ENCODE measurements around the gene SLC7A5. TPM values are rescaled to one million over a fixed set of nuclear protein-coding genes. Genes with fewer than 3 reads are reported as not detected.

The SLC7A5 gene
- total RNA-seq, 1 donor from 2014 or later, result 41.6 TPM

GRCh38 chr16:87823181-87823929 is 46.0 kb downstream of the SLC7A5 start:
- H3K4me3 Mint-ChIP-seq, result no peak overlapping the region
- no peak for DNase-seq (ENCODE audit: low read depth, low spot score)
- H3K27me3 Mint-ChIP-seq (ENCODE audit: low read depth), result peaks cover 6% of the 10 kb centered on the region
- no peak for TF ChIP-seq CTCF (conservative IDR thresholded peaks at IDR 0.05)
- H3K36me3 Mint-ChIP-seq (ENCODE audit: low read depth), result no peaks in the 10 kb centered on the region
- H3K9me3 Mint-ChIP-seq, result no peaks in the 10 kb centered on the region
- no peak overlapping the region for H3K27ac Mint-ChIP-seq (ENCODE audit: unreplicated experiment)
- H3K4me1 Mint-ChIP-seq, result peaks cover 31% of the 10 kb centered on the region

- Mint-ChIP-seq H3K4me3 (peak overlapping the region; percentile 12), H3K27me3 (ENCODE audit: low read depth) (peaks cover 6% of the 10 kb centered on the region), H3K9me3 (no peaks in the 10 kb centered on the region), H3K4me1 (peaks cover 31% of the 10 kb centered on the region), H3K27ac (ENCODE audit: unreplicated experiment) (peak overlapping the region; percentile 78), H3K36me3 (ENCODE audit: low read depth) (no peaks in the 10 kb centered on the region)
- DNase-seq (ENCODE audit: low read depth, low spot score), result no peak
- TF ChIP-seq CTCF (conservative IDR thresholded peaks at IDR 0.05), result no peak
Measured at GRCh38 chr16:87822108-87822970, 47.0 kb downstream of the SLC7A5 start.

- Mint-ChIP-seq H3K27ac (ENCODE audit: unreplicated experiment) (peak overlapping the region; percentile 75), H3K27me3 (ENCODE audit: low read depth) (peaks cover 6% of the 10 kb centered on the region), H3K4me3 (no peak overlapping the region), H3K36me3 (ENCODE audit: low read depth) (no peaks in the 10 kb centered on the region), H3K4me1 (peaks cover 31% of the 10 kb centered on the region), H3K9me3 (no peaks in the 10 kb centered on the region)
- DNase-seq (ENCODE audit: low read depth, low spot score), result no peak
- TF ChIP-seq CTCF (conservative IDR thresholded peaks at IDR 0.05), result no peak
Measured at GRCh38 chr16:87821376-87822107, 47.8 kb downstream of the SLC7A5 start.

- H3K9me3 Mint-ChIP-seq, result no peaks in the 10 kb centered on the region
- H3K4me1 Mint-ChIP-seq, result peaks cover 31% of the 10 kb centered on the region
- H3K27ac Mint-ChIP-seq (ENCODE audit: unreplicated experiment), result no peak overlapping the region
- DNase-seq (ENCODE audit: low read depth, low spot score), result no peak
- no peaks in the 10 kb centered on the region for H3K36me3 Mint-ChIP-seq (ENCODE audit: low read depth)
- H3K4me3 Mint-ChIP-seq, result no peak overlapping the region
- peaks cover 4% of the 10 kb centered on the region for H3K27me3 Mint-ChIP-seq (ENCODE audit: low read depth)
- TF ChIP-seq CTCF (conservative IDR thresholded peaks at IDR 0.05), result no peak
Measured at GRCh38 chr16:87819983-87820382, 49.3 kb downstream of the SLC7A5 start.

- no peak for TF ChIP-seq CTCF (conservative IDR thresholded peaks at IDR 0.05)
- Mint-ChIP-seq H3K27ac (ENCODE audit: unreplicated experiment) (no peak overlapping the region), H3K36me3 (ENCODE audit: low read depth) (no peaks in the 10 kb centered on the region), H3K27me3 (ENCODE audit: low read depth) (peaks cover 4% of the 10 kb centered on the region), H3K9me3 (no peaks in the 10 kb centered on the region), H3K4me3 (no peak overlapping the region), H3K4me1 (peaks cover 31% of the 10 kb centered on the region)
- DNase-seq (ENCODE audit: low read depth, low spot score), result no peak
Measured at GRCh38 chr16:87819282-87819681, 50.0 kb downstream of the SLC7A5 start.
